Subcutaneous adipose tissue (tissue), 4 donors: ENCODE measurements around the gene GPR156. TPM values are rescaled to one million over a fixed set of nuclear protein-coding genes. Genes with fewer than 3 reads are reported as not detected.

ENCODE experiments used
- CTCF ChIP-seq: fragments of 450-650 bp; IDR thresholded peaks from one replicate; pipeline ENCODE4 v1.5.1; 2016; ENCODE audit warnings: low read depth, mild to moderate bottlenecking, control low read depth, antibody characterized with exemption, moderate library complexity
- total RNA-seq, 4 donors: library from RNA; depleted of rRNA; stranded (reverse); fragments of >200 nt; gene quantifications; one replicate each; pipeline ENCODE4 v1.1.0, GENCODE V29; 2016

Gene GPR156
- total RNA-seq, 4 donors from 2014 or later, result 0.44 to 1.4 (median 0.57) TPM; not detected in 1

GRCh38 chr3:120171134-120171873 is 113.7 kb downstream of the GPR156 start:
- TF ChIP-seq CTCF, result no peak

- TF ChIP-seq CTCF, result no peak
Measured at GRCh38 chr3:120170223-120170622, 114.8 kb downstream of the GPR156 start.

GRCh38 chr3:120169407-120169806 is 115.6 kb downstream of the GPR156 start:
- TF ChIP-seq CTCF, result no peak

GRCh38 chr3:120168611-120169010 is 116.4 kb downstream of the GPR156 start:
- no peak for TF ChIP-seq CTCF

- no peak for TF ChIP-seq CTCF
Measured at GRCh38 chr3:120168038-120168437, 117.0 kb downstream of the GPR156 start.

- no peak for TF ChIP-seq CTCF
Measured at GRCh38 chr3:120167488-120167887, 117.5 kb downstream of the GPR156 start.

- TF ChIP-seq CTCF, result no peak
Measured at GRCh38 chr3:120163816-120164215, 121.2 kb downstream of the GPR156 start.
